GM12878 (cell line): ENCODE results near the gene HERC6. TPM values are rescaled to one million over a fixed set of nuclear protein-coding genes. Genes with fewer than 3 reads are reported as not detected.

Experiments used
- ATAC-seq: fragments of 200-7000 bp; cut with Tn5 transposase; 3 replicates; pipeline ENCODE4 v1.9.1; 2020; ENCODE audit warnings: mild to moderate bottlenecking, moderate library complexity
- BruUV-seq: library from RNA; stranded (reverse); fragments of 400-500 nt; replicated peaks from 2 replicates; lab custom pipeline; 2021; lab: Mats Ljungman, UMichigan
- CTCF ChIA-PET: fragments of 300-600 bp; sonication (Branson Sonifier 250); formaldehyde crosslinking; extraction: SDS; loops from one replicate; lab custom pipeline; 2021; ENCODE audit warnings: inconsistent platforms; lab: Yijun Ruan, JAX
- POLR2A ChIA-PET: fragments of 350-600 bp; formaldehyde crosslinking; extraction: SDS; loops from one replicate; lab custom pipeline; 2021; ENCODE audit warnings: inconsistent platforms; lab: Charles Lee
- RAD21 ChIA-PET: fragments of 300-600 bp; sonication (Branson Sonifier 250); formaldehyde crosslinking; loops from one replicate; lab custom pipeline; 2023; ENCODE audit warnings: antibody characterized with exemption; ENCODE audit not compliant: unreplicated experiment; lab: Charles Lee
- SMC1A ChIA-PET: fragments of 300-600 bp; sonication (Branson Sonifier 250); formaldehyde crosslinking; loops from one replicate; lab custom pipeline; 2023; ENCODE audit not compliant: unreplicated experiment, uncharacterized antibody; lab: Charles Lee
- DNase-seq: peaks from one replicate; pipeline ENCODE4 v3.0.0-alpha.2; 2011; ENCODE audit warnings: low read depth, low spot score
- FAIRE-seq: peaks from 3 replicates; lab custom pipeline; 2011; peaks lifted over from hg19 to GRCh38; lab: Jason Lieb, UNC
- H2AFZ ChIP-seq: 2 replicates; pipeline ENCODE4 v1.6.0; 2011; ENCODE audit warnings: low read depth, low read length, control low read depth; ENCODE audit not compliant: control insufficient read depth
- H3K27ac ChIP-seq: 2 replicates; pipeline ENCODE4 v1.5.1; 2011; ENCODE audit warnings: control low read depth; ENCODE audit not compliant: control insufficient read depth, insufficient read depth
- H3K27me3 ChIP-seq, 2 experiments: replicated peaks in 1 of 2; 2 replicates each; pipeline versions ENCODE4 v1.6.0 to v1.6.1; 2011; ENCODE audit warnings: low read length in 1 of 2; ENCODE audit not compliant: control insufficient read depth in 2 of 2, insufficient read depth in 2 of 2
- H3K36me3 ChIP-seq, 2 experiments: 2 replicates each; pipeline ENCODE4 v1.5.1; 2011; ENCODE audit warnings: low read length in 1 of 2; ENCODE audit not compliant: control insufficient read depth in 2 of 2, insufficient read depth in 2 of 2
- H3K4me1 ChIP-seq: 2 replicates; pipeline ENCODE4 v1.6.1; 2011; ENCODE audit warnings: mild to moderate bottlenecking, low read length, moderate library complexity, mixed read lengths; ENCODE audit not compliant: control insufficient read depth, insufficient read depth
- H3K4me2 ChIP-seq: 2 replicates; pipeline ENCODE4 v1.6.0; 2011; ENCODE audit warnings: control low read depth; ENCODE audit not compliant: control insufficient read depth, insufficient read depth
- H3K4me3 ChIP-seq: fragments of 200-600 bp; sonication (generic); 2 replicates; pipeline ENCODE4 v1.5.1; 2016
- H3K79me2 ChIP-seq: 2 replicates; pipeline ENCODE4 v1.6.0; 2011; ENCODE audit warnings: low read length; ENCODE audit not compliant: control insufficient read depth, insufficient read depth
- H3K9ac ChIP-seq: 2 replicates; pipeline ENCODE4 v1.8.0; 2011; ENCODE audit warnings: low read length, control low read depth, mixed read lengths; ENCODE audit not compliant: control insufficient read depth, insufficient read depth
- H3K9me3 ChIP-seq: replicated peaks from 3 replicates; pipeline ENCODE4 v1.5.1; 2011; ENCODE audit warnings: mild to moderate bottlenecking, low read length; ENCODE audit not compliant: control insufficient read depth, insufficient read depth
- H4K20me1 ChIP-seq: 2 replicates; pipeline ENCODE4 v1.6.0; 2011; ENCODE audit not compliant: control insufficient read depth, insufficient read depth
- BMI1 ChIP-seq: fragments of 450-650 bp; IDR thresholded peaks from 2 replicates; pipeline ENCODE4 v1.6.1; 2016; ENCODE audit warnings: mild to moderate bottlenecking, moderate library complexity, borderline replicate concordance
- CBFB ChIP-seq: IDR thresholded peaks from 2 replicates; pipeline ENCODE4 v1.6.1; 2016; ENCODE audit warnings: antibody characterized with exemption, low read depth
- CBX3 ChIP-seq: fragments of 200-600 bp; sonication (generic); IDR thresholded peaks from 2 replicates; pipeline ENCODE4 v1.6.1; 2016; ENCODE audit warnings: low read depth, borderline replicate concordance
- CHD4 ChIP-seq: fragments of 200-600 bp; sonication (generic); IDR thresholded peaks from 2 replicates; pipeline ENCODE4 v1.6.1; 2016; ENCODE audit warnings: mild to moderate bottlenecking
- FOS ChIP-seq: IDR thresholded peaks from 3 replicates; pipeline ENCODE4 v1.6.1; 2011; ENCODE audit warnings: borderline replicate concordance; ENCODE audit not compliant: insufficient read length; ENCODE audit errors: extremely low read depth
- HDGF ChIP-seq: fragments of 450-650 bp; IDR thresholded peaks from 2 replicates; pipeline ENCODE4 v1.6.1; 2016; ENCODE audit warnings: antibody characterized with exemption
- LARP7 ChIP-seq: fragments of 450-650 bp; IDR thresholded peaks from 2 replicates; pipeline ENCODE4 v1.6.1; 2017; ENCODE audit warnings: mild to moderate bottlenecking
- MYC ChIP-seq: IDR thresholded peaks from 2 replicates; pipeline ENCODE4 v1.6.1; 2011; ENCODE audit warnings: mild to moderate bottlenecking, low read length, moderate library complexity, inconsistent platforms; ENCODE audit not compliant: insufficient read depth, insufficient replicate concordance, insufficient read length, severe bottlenecking
- POLR2AphosphoS5 ChIP-seq: IDR thresholded peaks from 2 replicates; pipeline ENCODE4 v1.6.1; 2011; ENCODE audit warnings: mild to moderate bottlenecking, low read length, inconsistent platforms
- POU2F2 ChIP-seq: IDR thresholded peaks from 3 replicates; pipeline ENCODE4 v1.6.1; 2011; ENCODE audit warnings: low read depth, mild to moderate bottlenecking, low read length, borderline replicate concordance
- RB1 ChIP-seq: fragments of 450-650 bp; formaldehyde crosslinking; IDR thresholded peaks from 2 replicates; pipeline ENCODE4 v1.6.1; 2017; ENCODE audit warnings: mild to moderate bottlenecking, borderline replicate concordance
- SREBF2 ChIP-seq: IDR thresholded peaks from 2 replicates; pipeline ENCODE4 v1.6.1; 2012; ENCODE audit warnings: mild to moderate bottlenecking, low read length
- SUZ12 ChIP-seq: fragments of 200-600 bp; sonication (generic); IDR thresholded peaks from one replicate; pipeline ENCODE4 v1.6.1; 2018; ENCODE audit warnings: antibody characterized with exemption, mild to moderate bottlenecking; ENCODE audit not compliant: unreplicated experiment
- ZNF622 ChIP-seq: fragments of 450-650 bp; IDR thresholded peaks from 2 replicates; pipeline ENCODE4 v1.6.1; 2017; ENCODE audit warnings: mild to moderate bottlenecking, inconsistent platforms
- WGBS: methylation state at CpG from one replicate; pipeline ENCODE4 v1.1.6; 2016; ENCODE audit warnings: low lambda C conversion rate; ENCODE audit not compliant: insufficient replicate concordance, insufficient coverage; ENCODE audit errors: missing lambda C conversion rate; 5-methylcytosine and 5-hydroxymethylcytosine counted together
- in situ Hi-C: fragments of 300-500 bp; cut with MboI; formaldehyde crosslinking; loops from 9 replicates; pipeline ENCODE4 v1.14.3; 2018; ENCODE audit warnings: mixed read lengths
- intact Hi-C: fragments of 100-400 bp; cut with micrococcal nuclease; formaldehyde crosslinking; loops from one replicate; pipeline ENCODE4 v1.14.2; 2022; ENCODE audit not compliant: unreplicated experiment
- polyA plus RNA-seq, 11 experiments: library from polyadenylated mRNA; depleted of rRNA in 4 of 11; unstranded in 6 of 11; stranded (reverse) in 5 of 11; fragments of >200 nt; fragmentation: Nextera tagmentation in 4 of 11; fragmentation: Illumina TruSeq in 1 of 11; extraction: Ambion mirVana in 4 of 11; extraction: Trizol in 1 of 11; gene quantifications; 1 replicate in 1 of 11; 2 replicates in 10 of 11; pipeline versions ENCODE4 v1.2.1 to v1.2.3, GENCODE V29; 2011 to 2016; ENCODE audit warnings: inconsistent platforms in 2 of 11, missing spikeins in 2 of 11, low read depth in 1 of 11
- total RNA-seq, 4 experiments: library from RNA; depleted of rRNA in 3 of 4; stranded (reverse); fragments of >200 nt in 3 of 4; fragmentation: Illumina TruSeq in 1 of 4; extraction: Trizol in 1 of 4; gene quantifications; 2 replicates each; pipeline versions ENCODE4 v1.2.1 to v1.2.3, GENCODE V29; 2013 to 2021
- TF ChIP-seq, protein P1 (sequence below): IDR thresholded peaks from 2 replicates; pipeline ENCODE4 v1.6.1; 2011; ENCODE audit warnings: mild to moderate bottlenecking, low read depth, low read length, moderate library complexity; ENCODE audit not compliant: insufficient replicate concordance
- TF ChIP-seq, protein P2 (sequence below): IDR thresholded peaks from 2 replicates; pipeline ENCODE4 v1.6.1; 2011; ENCODE audit warnings: low read depth, mild to moderate bottlenecking, low read length, moderate library complexity, borderline replicate concordance; ENCODE audit errors: extremely low read depth

Gene HERC6
- total and polyA plus RNA-seq, 10 of the 15 experiments (the other 5 are each of a cell fraction or from before 2014, with no cell fraction given), result 1.7 to 26.4 (median 5.9) TPM

DNA sequence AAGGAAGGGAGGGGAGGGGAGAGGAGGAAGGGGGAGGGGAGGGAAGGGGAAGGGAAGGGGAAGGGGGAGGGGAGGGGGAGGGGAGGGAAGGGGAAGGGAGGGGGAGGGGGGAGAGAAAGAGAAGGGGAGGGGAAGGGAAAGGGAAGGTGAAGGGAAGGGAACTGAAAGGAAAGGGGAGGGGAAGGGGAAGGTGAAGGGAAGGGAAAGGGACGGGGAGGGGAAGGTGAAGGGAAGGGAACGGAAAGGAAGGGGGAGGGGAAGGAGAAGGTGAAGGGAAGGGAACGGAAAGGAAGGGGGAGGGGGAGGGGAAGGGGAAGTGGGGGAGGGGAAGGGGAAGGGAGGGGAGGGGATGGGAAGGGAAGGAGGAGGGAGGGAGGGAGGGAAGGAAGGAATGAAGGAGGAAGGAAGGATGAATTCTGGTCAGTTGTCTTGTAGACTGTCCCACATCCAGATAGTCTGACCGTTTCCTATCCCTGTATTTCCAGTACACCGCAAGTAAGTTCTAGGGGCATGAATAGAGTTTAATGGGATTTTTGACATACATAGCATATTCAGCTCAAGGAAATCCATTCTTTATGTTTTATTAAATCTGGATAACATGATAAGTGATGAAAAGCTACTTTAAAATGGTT lies 98.7 kb downstream of the HERC6 start:
- no TSS peak for BruUV-seq
- H3K79me2 ChIP-seq, result no peaks in the 10 kb centered on the region
- ChIA-PET POLR2A (no interaction called here), CTCF (interaction anchor here (0.6 to 1.3 kb wide), 2 partner anchors 38 to 224 kb away, joined by 3 to 4 read pairs; no protein-coding TSS in a partner anchor), RAD21 (no interaction called here), SMC1A (interaction anchor here (0.6 to 1.6 kb wide), 6 partner anchors 9 to 1057 kb away, joined by 3 to 4 read pairs (median 3); no protein-coding TSS in a partner anchor)
- no peak for FAIRE-seq
- no peak for ATAC-seq
- H3K27ac ChIP-seq, result no peak overlapping the region
- H3K9ac ChIP-seq, result no peak overlapping the region
- no peaks in the 10 kb centered on the region for H3K36me3 ChIP-seq
- H3K4me3 ChIP-seq, result no peak overlapping the region
- H3K4me2 ChIP-seq, result no peak overlapping the region
- WGBS, result 97% methylated on average over 2 of the region's 5 CpGs
- no peaks in the 10 kb centered on the region for H3K9me3 ChIP-seq
- no peak overlapping the region for H2AFZ ChIP-seq
- intact Hi-C loops, result no loop called here
- in situ Hi-C loops, result no loop called here
- DNase-seq, result no peak
- H4K20me1 ChIP-seq, result no peaks in the 10 kb centered on the region
- TF ChIP-seq CBX3 (no peak), SUZ12 (no peak), ZNF622 (no peak), HDGF (no peak), BMI1 (no peak), LARP7 (no peak), MYC (no peak), FOS (no peak), POU2F2 (no peak), RB1 (no peak), CBFB (no peak), POLR2AphosphoS5 (no peak), CHD4 (no peak), SREBF2 (no peak)
- TF ChIP-seq, protein P1, sequence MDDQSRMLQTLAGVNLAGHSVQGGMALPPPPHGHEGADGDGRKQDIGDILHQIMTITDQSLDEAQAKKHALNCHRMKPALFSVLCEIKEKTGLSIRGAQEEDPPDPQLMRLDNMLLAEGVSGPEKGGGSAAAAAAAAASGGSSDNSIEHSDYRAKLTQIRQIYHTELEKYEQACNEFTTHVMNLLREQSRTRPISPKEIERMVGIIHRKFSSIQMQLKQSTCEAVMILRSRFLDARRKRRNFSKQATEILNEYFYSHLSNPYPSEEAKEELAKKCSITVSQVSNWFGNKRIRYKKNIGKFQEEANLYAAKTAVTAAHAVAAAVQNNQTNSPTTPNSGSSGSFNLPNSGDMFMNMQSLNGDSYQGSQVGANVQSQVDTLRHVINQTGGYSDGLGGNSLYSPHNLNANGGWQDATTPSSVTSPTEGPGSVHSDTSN, result no peak
- TF ChIP-seq, protein P2, sequence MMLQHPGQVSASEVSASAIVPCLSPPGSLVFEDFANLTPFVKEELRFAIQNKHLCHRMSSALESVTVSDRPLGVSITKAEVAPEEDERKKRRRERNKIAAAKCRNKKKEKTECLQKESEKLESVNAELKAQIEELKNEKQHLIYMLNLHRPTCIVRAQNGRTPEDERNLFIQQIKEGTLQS, result no peak
- H3K4me1 ChIP-seq, result no peaks in the 10 kb centered on the region
- H3K27me3 ChIP-seq, result no peaks in the 10 kb centered on the region
